ENCODE data around the gene POLR2B.

Gene POLR2B

GRCh38 chr4:57037982-57038604, 59.4 kb downstream of the POLR2B start:
- TF ChIP-seq, protein P1, sequence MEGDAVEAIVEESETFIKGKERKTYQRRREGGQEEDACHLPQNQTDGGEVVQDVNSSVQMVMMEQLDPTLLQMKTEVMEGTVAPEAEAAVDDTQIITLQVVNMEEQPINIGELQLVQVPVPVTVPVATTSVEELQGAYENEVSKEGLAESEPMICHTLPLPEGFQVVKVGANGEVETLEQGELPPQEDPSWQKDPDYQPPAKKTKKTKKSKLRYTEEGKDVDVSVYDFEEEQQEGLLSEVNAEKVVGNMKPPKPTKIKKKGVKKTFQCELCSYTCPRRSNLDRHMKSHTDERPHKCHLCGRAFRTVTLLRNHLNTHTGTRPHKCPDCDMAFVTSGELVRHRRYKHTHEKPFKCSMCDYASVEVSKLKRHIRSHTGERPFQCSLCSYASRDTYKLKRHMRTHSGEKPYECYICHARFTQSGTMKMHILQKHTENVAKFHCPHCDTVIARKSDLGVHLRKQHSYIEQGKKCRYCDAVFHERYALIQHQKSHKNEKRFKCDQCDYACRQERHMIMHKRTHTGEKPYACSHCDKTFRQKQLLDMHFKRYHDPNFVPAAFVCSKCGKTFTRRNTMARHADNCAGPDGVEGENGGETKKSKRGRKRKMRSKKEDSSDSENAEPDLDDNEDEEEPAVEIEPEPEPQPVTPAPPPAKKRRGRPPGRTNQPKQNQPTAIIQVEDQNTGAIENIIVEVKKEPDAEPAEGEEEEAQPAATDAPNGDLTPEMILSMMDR (IDR thresholded peaks at IDR 0.05; ENCODE audit: control insufficient read depth, extremely low read depth, insufficient read depth) = peak; percentile 97
- DNase-seq (ENCODE audit: low read depth) = no peak
- H3K4me3 ChIP-seq (ENCODE audit: low read depth, low read length) = no peak overlapping the region

DNA sequence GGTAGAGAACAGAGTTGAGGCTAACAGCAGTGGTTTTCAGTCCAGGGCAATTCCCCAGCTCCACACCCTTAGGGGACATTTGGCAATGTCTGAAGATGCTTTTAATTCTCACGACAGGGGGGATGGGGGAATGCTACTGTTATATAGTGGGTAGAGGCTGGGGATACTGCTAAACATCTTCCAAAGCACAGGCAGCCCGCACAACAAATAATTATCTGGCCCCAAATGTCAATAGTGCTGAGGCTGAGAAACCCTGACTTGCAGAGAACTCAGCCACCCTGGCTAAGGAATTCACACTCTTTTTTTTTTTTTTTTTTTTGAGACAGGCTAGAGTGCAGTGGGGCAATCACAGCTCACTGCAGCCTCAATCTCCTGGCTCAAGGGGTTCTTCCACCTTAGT, 60.6 kb downstream of the POLR2B start:
- H3K4me3 ChIP-seq (ENCODE audit: low read depth, low read length) = no peak overlapping the region
- DNase-seq (ENCODE audit: low read depth) = no peak
- TF ChIP-seq, protein P1 (IDR thresholded peaks at IDR 0.05; ENCODE audit: control insufficient read depth, extremely low read depth, insufficient read depth) = no peak

- TF ChIP-seq, protein P1 (IDR thresholded peaks at IDR 0.05; ENCODE audit: control insufficient read depth, extremely low read depth, insufficient read depth) = no peak
- no peak overlapping the region for H3K4me3 ChIP-seq (ENCODE audit: low read depth, low read length)
- no peak for DNase-seq (ENCODE audit: low read depth)
Observed at GRCh38 chr4:57040510-57040909, 61.8 kb downstream of the POLR2B start.

GRCh38 chr4:57041020-57041419, 62.3 kb downstream of the POLR2B start:
- TF ChIP-seq, protein P1 (IDR thresholded peaks at IDR 0.05; ENCODE audit: control insufficient read depth, extremely low read depth, insufficient read depth) = no peak
- no peak overlapping the region for H3K4me3 ChIP-seq (ENCODE audit: low read depth, low read length)
- no peak for DNase-seq (ENCODE audit: low read depth)

DNA sequence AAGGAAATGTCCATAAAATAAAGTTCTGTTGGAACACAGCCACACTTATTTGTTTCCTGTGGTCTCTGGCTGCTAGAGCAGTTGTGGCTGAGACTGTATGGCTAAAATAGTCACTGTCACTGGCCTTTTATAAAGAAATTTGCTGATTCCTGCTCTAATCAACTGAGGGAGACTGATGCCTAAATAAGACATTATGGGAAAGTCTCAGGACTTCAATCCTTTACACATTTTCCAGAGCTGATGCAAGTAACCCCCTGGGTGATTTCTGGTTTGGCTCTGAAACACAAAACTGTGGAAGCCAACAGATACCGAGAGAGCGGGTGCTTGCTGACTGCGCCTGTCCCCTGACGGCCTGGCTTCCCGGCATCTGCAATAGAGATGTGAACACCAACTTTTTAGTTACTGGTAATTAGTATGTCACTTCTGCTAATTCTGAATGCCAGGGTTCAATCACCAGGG, 64.0 kb downstream of the POLR2B start:
- H3K4me3 ChIP-seq (ENCODE audit: low read depth, low read length) = no peak overlapping the region
- DNase-seq (ENCODE audit: low read depth) = no peak
- TF ChIP-seq, protein P1 (IDR thresholded peaks at IDR 0.05; ENCODE audit: control insufficient read depth, extremely low read depth, insufficient read depth) = no peak

DNA sequence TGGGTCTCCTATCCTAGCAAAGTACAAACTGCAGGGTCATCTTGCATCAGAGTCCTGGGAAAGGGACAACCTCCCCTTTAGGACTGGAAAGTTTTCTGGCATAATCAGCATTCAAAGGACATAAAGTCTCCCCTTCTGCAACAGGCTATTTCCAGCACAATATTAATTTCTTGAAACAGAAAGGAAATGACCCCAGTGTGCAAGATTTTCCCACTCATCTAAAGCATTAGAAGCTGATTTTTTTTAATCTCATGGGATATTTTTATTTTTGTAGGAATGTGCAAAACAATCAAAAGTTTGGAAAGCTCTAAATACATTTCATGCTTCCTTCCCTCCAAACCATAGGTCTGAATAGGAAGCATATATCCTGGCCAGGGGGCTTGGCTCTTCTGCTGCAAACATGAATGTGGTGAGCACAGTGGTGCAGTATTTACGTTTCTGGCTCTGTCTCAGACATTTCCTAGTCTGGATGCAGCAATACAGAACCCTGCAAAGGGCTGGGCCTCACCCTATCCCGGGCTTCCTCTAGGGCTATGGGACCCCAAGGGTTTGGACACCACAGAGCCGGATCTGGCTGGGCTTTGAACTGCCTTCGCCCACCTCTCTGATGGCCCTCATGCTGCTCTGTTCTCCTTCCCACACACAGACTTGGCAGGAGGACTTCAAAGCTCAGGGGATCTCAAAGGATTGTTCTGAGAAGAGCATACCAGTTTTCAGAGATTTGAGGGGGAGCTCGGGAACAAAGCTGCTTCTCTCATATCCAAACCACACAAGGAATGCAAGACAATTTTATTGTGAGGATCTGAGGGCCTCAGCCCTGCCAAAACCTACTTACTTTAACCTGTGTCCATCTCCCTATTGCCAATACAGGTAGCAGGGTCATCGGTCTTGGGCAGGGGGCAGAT, 64.9 kb downstream of the POLR2B start:
- no peak overlapping the region for H3K4me3 ChIP-seq (ENCODE audit: low read depth, low read length)
- TF ChIP-seq, protein P1 (IDR thresholded peaks at IDR 0.05; ENCODE audit: control insufficient read depth, extremely low read depth, insufficient read depth) = no peak
- no peak for DNase-seq (ENCODE audit: low read depth)

All from LNCaP clone FGC (cell line).